ENCODE results near the gene ZXDA.

ZXDA gene

GRCh38 chrX:57871463-57871862, 38.8 kb downstream of the ZXDA start:
- DNase-seq (ENCODE audit: low spot score) = no peak
